HG02870 (cell line): ENCODE data around the gene POU2AF2.
"Not testable (repeated sequence)": the region's sequence is repeated elsewhere in the genome, so short reads cannot be mapped to it uniquely, and the experiment has no call there.

Experiments
- ATAC-seq: cut with Tn5 transposase; IDR thresholded peaks from one replicate; pipeline ENCODE4 v1.9.1; 2021; ENCODE audit warnings: mild to moderate bottlenecking, moderate library complexity; ENCODE audit not compliant: unreplicated experiment

The POU2AF2 gene

GRCh38 chr11:111245425-111245824 lies at the start of gene POU2AF2:
POU2AF2 (plus strand) TSS chr11:111245725; CDS start chr11:111245854, 129 bp downstream.
- no peak for ATAC-seq

- ATAC-seq, result no peak
These were observed 45.5 kb upstream of the POU2AF2 start for GRCh38 chr11:111200010-111200534.

- ATAC-seq, result no peak
These were observed 41.3 kb upstream of the POU2AF2 start for GRCh38 chr11:111204211-111204610.

GRCh38 chr11:111205632-111206385 lies 39.7 kb upstream of the POU2AF2 start:
- no peak for ATAC-seq

GRCh38 chr11:111206472-111206871 lies 39.1 kb upstream of the POU2AF2 start:
- ATAC-seq, result no peak

- no peak for ATAC-seq
These were observed 38.3 kb upstream of the POU2AF2 start for GRCh38 chr11:111207213-111207612.

- ATAC-seq, result no peak
These were observed 35.8 kb upstream of the POU2AF2 start for GRCh38 chr11:111209543-111210355.

- no peak for ATAC-seq
These were observed 32.3 kb upstream of the POU2AF2 start for GRCh38 chr11:111213256-111213655.

- no peak for ATAC-seq
These were observed 24.8 kb upstream of the POU2AF2 start for GRCh38 chr11:111220721-111221120.

- ATAC-seq, result no peak
These were observed 24.3 kb upstream of the POU2AF2 start for GRCh38 chr11:111221208-111221607.

GRCh38 chr11:111221936-111222335 lies 23.6 kb upstream of the POU2AF2 start:
- not testable (repeated sequence) for ATAC-seq

GRCh38 chr11:111222821-111223455 lies 22.6 kb upstream of the POU2AF2 start:
- ATAC-seq, result not testable (repeated sequence)

- ATAC-seq, result no peak
These were observed 19.6 kb upstream of the POU2AF2 start for GRCh38 chr11:111225881-111226280.

- no peak for ATAC-seq
These were observed 15.9 kb upstream of the POU2AF2 start for GRCh38 chr11:111229604-111230003.

- ATAC-seq, result no peak
These were observed 15.4 kb upstream of the POU2AF2 start for GRCh38 chr11:111230122-111230465.

- ATAC-seq, result no peak
These were observed 13.7 kb upstream of the POU2AF2 start for GRCh38 chr11:111231836-111232235.

- no peak for ATAC-seq
These were observed 9.1 kb upstream of the POU2AF2 start for GRCh38 chr11:111236383-111236782.

GRCh38 chr11:111237926-111238325 lies 7.6 kb upstream of the POU2AF2 start:
- no peak for ATAC-seq

GRCh38 chr11:111246956-111247355 lies 1.4 kb downstream of the POU2AF2 start:
- ATAC-seq, result no peak

GRCh38 chr11:111250936-111251335 lies 5.4 kb downstream of the POU2AF2 start:
- ATAC-seq, result no peak

- no peak for ATAC-seq
These were observed 7.6 kb downstream of the POU2AF2 start for GRCh38 chr11:111253131-111253530.
